ENCODE results near the gene B3GNT3.
"Not testable (repeated sequence)": the region's sequence is repeated elsewhere in the genome, so short reads cannot be mapped to it uniquely, and the experiment has no call there.

B3GNT3 gene

GRCh38 chr19:17767559-17767958 is 27.4 kb upstream of the B3GNT3 start:
- no peak for DNase-seq

DNA sequence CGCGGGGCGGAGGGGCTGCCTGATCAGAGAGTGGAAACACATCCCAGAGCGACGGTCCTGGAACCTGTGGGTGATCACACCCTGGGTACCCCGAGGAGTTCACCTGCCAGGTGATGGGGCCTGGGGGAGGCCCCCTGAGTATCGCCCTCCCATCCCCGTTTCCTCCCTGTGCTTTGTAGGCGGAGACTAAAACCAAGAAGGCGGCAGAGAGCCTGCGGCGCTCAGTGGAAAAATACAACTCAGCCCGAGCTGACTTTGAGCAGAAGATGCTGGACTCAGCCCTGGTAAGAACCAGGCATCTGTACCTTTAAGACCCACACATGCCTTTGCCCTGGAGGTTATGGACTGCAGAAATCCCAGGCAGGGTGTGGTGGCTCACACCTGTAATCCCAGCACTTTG is 24.3 kb upstream of the B3GNT3 start:
- no peak for DNase-seq

DNA sequence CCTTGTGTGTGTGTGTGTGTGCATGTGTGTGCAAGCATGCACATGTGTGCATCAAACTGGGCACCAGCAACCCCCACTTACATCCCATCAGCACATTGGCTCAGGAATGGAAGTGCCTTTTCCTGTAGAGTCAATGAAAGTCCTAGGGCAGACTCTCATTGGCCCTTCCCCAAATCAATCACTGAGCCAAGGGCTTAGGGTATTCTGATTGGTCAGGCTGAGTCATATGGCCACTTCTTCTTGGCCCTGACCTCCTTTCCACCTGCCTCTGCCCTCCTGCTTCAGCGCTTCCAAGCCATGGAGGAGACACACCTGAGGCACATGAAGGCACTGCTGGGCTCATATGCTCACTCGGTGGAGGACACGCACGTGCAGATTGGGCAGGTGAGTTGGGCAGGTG is 22.8 kb upstream of the B3GNT3 start:
- peak; percentile 47 for DNase-seq

DNA sequence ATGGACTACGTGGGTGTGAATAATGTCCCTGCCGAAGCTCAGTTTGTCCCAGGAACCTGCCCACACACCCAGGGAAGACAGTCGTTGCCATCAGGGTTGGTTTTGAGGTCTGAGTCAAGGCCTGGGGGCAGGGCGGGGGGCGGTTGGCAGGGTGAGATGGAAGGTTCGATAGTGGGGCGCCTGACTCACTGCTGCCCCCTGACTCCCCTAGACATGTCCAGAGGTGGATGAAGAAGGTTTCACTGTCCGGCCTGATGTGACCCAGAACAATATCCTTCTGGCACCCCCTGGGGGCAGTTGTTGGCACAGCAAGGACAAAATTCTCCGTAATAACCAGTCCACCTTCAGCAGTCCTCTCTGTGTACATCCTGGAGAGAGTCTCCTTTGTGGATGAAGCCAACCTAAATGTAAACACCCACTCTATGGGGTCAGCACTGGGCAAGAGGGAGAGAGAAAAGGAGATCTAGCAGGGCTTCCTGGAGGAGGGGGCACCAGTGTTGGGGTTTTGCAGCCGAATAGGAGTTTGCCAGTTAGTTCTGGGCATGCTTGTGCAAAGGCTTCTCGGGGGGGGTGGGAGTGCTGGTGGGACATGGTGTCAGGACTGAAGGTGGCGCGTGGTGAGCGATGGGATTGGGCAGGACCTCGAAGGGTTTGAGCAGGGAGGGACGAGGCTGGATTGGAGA is 19.6 kb upstream of the B3GNT3 start:
- DNase-seq: peak; percentile 44

- peak; percentile 97 for DNase-seq
These were observed 18.7 kb upstream of the B3GNT3 start for GRCh38 chr19:17775991-17776803.

- DNase-seq: not testable (repeated sequence)
These were observed 17.1 kb upstream of the B3GNT3 start for GRCh38 chr19:17777840-17778239.

GRCh38 chr19:17778251-17778967 is 16.5 kb upstream of the B3GNT3 start:
- peak; percentile 90 for DNase-seq

- DNase-seq: peak; percentile 85
These were observed 15.7 kb upstream of the B3GNT3 start for GRCh38 chr19:17778968-17779929.

GRCh38 chr19:17780781-17781180 is 14.2 kb upstream of the B3GNT3 start:
- no peak for DNase-seq

DNA sequence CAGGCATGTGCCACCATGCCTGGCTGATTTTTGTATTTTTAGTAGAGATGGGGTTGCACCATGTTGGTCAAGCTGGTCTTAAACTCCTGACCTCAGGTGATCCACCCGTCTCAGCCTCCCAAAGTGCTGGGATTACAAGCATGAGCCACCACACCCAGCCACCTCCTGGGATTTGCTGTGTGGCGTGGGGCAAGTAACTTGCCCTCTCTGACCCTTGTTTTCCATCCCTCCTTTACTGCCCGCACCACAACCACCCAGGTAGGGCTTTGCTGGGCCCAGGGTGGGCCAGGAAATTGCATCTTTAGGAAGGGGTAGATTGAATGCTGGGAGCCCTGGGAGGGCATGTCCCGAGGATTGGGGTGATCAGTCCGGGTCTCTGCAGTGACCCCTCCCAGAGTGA is 11.2 kb upstream of the B3GNT3 start:
- DNase-seq: not testable (repeated sequence)

DNA sequence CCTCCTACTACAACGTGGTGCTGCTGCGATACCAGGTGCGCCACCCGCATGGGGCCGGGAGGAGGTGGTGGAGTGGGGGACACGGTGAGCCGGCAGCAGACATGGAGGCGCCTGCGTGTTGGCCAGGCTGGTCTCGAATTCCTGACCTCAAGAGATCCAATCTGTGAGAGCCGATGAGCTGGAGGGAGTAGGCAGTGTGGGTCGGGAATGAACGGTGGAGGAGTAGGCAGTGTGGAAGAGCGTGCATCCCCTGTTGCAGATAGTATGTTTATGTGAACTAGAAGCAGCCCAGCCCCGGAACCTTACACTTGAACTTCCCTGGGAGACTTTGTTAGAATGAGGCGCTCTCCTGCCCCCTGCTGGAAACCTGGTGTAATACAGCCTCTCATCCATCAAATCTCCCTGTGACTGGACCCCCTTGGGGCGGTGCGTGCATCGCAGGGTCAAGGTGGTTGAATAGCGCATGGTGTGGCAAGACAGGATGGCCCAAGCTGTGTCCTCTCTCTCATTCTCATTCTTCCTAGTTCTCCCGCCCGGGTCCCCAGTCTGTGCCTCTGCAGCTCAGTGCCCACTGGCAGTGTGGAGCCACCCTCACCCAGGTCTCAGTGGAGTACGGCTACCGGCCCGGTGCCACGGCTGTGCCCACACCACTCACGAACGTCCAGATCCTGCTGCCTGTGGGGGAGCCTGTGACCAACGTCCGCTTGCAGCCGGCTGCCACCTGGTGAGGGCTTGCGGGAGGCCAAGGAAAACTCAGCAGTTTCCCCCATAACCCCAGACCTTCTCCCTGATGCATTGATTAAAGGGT is 10.5 kb upstream of the B3GNT3 start:
- peak; percentile 68 for DNase-seq

GRCh38 chr19:17787274-17787913 is 7.5 kb upstream of the B3GNT3 start:
- DNase-seq: no peak

GRCh38 chr19:17788632-17789031 is 6.3 kb upstream of the B3GNT3 start:
- DNase-seq: no peak

DNA sequence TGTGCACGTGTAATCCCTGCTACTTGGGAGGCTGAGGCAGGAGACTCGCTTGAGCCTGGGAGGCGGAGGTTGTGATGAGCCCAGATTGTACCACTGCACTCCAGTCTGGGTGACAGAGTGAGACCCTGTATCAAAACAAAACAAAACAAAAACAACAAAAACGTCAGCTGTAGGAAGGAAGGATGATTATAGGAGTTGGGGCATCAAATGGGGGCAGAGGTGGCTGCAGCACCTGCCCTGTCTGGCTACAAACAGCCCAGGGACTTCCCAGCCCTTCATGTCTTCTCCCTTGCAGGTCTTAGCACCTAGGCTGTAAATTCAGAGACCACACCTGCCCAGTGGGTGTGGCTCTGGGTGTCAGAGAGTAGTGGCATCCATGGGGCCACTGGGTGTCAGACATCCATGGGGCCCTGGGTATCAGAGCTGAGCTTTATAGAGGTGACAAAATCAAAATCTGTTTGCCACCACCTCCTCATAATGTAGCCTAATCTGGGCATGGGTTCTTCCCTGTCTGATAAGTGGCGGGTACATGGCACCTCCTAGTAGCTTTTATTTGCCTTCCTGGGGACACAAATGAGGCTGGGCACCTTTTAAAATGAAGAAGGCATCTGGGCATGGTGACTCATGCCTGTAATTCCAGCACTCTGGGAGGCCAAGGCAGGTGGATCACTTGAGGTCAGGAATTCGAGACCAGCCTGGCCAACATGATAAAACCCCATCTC is 4.7 kb upstream of the B3GNT3 start:
- no peak for DNase-seq

- no peak for DNase-seq
These were observed 567 bp upstream of the B3GNT3 start for GRCh38 chr19:17794412-17794730.

DNA sequence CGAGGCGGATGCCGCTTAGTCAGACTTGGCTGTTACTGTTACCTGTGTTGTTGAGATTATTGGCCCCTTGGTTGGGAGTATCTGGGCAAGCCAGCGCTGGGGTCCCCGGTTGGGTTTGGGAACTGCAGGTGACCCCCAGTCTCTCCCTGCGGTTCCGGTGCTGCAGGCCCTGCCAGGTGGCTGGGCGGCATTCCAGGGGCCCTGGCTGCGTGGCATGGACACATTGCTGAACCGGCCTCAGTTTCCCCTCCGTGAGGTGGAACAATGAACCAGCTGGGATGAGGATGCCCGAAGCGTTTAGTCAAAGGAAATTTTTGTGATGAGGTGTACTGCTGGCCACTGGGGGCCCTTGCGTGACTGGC is 538 bp downstream of the B3GNT3 start:
- DNase-seq: no peak

- no peak for DNase-seq
These were observed 1.3 kb downstream of the B3GNT3 start for GRCh38 chr19:17796013-17796837.

GRCh38 chr19:17796838-17797423 is 2.0 kb downstream of the B3GNT3 start:
- no peak for DNase-seq
